Measurements from ENCODE around the gene ALG14. TPM values are rescaled to one million over a fixed set of nuclear protein-coding genes. Genes with fewer than 3 reads are reported as not detected.

Gene ALG14
- total RNA-seq, 6 donors from 2014 or later = 0.55 to 6.2 (median 0.98) TPM

GRCh38 chr1:95004013-95004412, 68.7 kb downstream of the ALG14 start:
- no peaks in the 10 kb centered on the region for H3K27me3 ChIP-seq
- no peak overlapping the region for H3K27ac ChIP-seq
- H3K4me1 ChIP-seq = peaks cover 5 to 12% (median 9%) of the 10 kb centered on the region in 4 donors
- no peak for TF ChIP-seq EP300 (IDR thresholded peaks at IDR 0.05)
- TF ChIP-seq, protein P1, sequence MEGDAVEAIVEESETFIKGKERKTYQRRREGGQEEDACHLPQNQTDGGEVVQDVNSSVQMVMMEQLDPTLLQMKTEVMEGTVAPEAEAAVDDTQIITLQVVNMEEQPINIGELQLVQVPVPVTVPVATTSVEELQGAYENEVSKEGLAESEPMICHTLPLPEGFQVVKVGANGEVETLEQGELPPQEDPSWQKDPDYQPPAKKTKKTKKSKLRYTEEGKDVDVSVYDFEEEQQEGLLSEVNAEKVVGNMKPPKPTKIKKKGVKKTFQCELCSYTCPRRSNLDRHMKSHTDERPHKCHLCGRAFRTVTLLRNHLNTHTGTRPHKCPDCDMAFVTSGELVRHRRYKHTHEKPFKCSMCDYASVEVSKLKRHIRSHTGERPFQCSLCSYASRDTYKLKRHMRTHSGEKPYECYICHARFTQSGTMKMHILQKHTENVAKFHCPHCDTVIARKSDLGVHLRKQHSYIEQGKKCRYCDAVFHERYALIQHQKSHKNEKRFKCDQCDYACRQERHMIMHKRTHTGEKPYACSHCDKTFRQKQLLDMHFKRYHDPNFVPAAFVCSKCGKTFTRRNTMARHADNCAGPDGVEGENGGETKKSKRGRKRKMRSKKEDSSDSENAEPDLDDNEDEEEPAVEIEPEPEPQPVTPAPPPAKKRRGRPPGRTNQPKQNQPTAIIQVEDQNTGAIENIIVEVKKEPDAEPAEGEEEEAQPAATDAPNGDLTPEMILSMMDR (IDR thresholded peaks at IDR 0.05) = no peak
- TF ChIP-seq POLR2AphosphoS5 (IDR thresholded peaks at IDR 0.05) = no peak
- TF ChIP-seq POLR2A (IDR thresholded peaks at IDR 0.05) = no peak
- 83 to 92% methylated on average over 7 of the region's 7 CpGs for WGBS, 2 donors
- no peak overlapping the region for H3K4me3 ChIP-seq
- H3K9me3 ChIP-seq = no peaks in the 10 kb centered on the region
- ATAC-seq (ENCODE audit: low FRiP score in 2 of 2) (no peak), DNase-seq (no peak)
- no peaks in the 10 kb centered on the region for H3K36me3 ChIP-seq

- Histone ChIP-seq H3K4me1 (peaks cover 5 to 12% (median 9%) of the 10 kb centered on the region in 4 donors), H3K9me3 (no peaks in the 10 kb centered on the region), H3K27ac (no peak overlapping the region), H3K27me3 (no peaks in the 10 kb centered on the region), H3K4me3 (no peak overlapping the region), H3K36me3 (no peaks in the 10 kb centered on the region)
- TF ChIP-seq POLR2AphosphoS5 (IDR thresholded peaks at IDR 0.05) (no peak), POLR2A (IDR thresholded peaks at IDR 0.05) (no peak), EP300 (IDR thresholded peaks at IDR 0.05) (no peak)
- TF ChIP-seq, protein P1 (IDR thresholded peaks at IDR 0.05) = no peak
- ATAC-seq (ENCODE audit: low FRiP score in 2 of 2) (no peak), DNase-seq (peak in 1 of 2 donors; percentile 42)
- WGBS, 2 donors = 63 to 79% methylated on average over 4 of the region's 4 CpGs
Observed at GRCh38 chr1:95003433-95003738, 69.4 kb downstream of the ALG14 start.

GRCh38 chr1:95002540-95003432, 70.0 kb downstream of the ALG14 start:
- no peaks in the 10 kb centered on the region for H3K36me3 ChIP-seq
- peaks cover 5 to 11% (median 9%) of the 10 kb centered on the region in 4 donors for H3K4me1 ChIP-seq
- H3K9me3 ChIP-seq = no peaks in the 10 kb centered on the region
- H3K27ac ChIP-seq = peak overlapping the region; percentile 2 to 55 (median 41)
- no peaks in the 10 kb centered on the region for H3K27me3 ChIP-seq
- ATAC-seq (ENCODE audit: low FRiP score in 2 of 2) = peak in 1 of 2 donors; percentile 69
- H3K4me3 ChIP-seq = no peak overlapping the region
- DNase-seq = no peak
- TF ChIP-seq, protein P1 (IDR thresholded peaks at IDR 0.05) = no peak
- TF ChIP-seq EP300 (IDR thresholded peaks at IDR 0.05) = no peak
- TF ChIP-seq POLR2AphosphoS5 (IDR thresholded peaks at IDR 0.05) = no peak
- no peak for TF ChIP-seq POLR2A (IDR thresholded peaks at IDR 0.05)
- WGBS, 2 donors = 39 to 45% methylated on average over 8 of the region's 8 CpGs

GRCh38 chr1:95002164-95002539, 70.6 kb downstream of the ALG14 start:
- peak overlapping the region; percentile 2 to 55 (median 41) for H3K27ac ChIP-seq
- 75% methylated on average over 5 of the region's 5 CpGs for WGBS, 2 donors
- peak; percentile 34 to 45 for ATAC-seq (ENCODE audit: low FRiP score in 2 of 2)

More at GRCh38 chr1:95002164-95002539, 70.6 kb downstream of the ALG14 start:
- TF ChIP-seq POLR2AphosphoS5 (IDR thresholded peaks at IDR 0.05) = no peak
- TF ChIP-seq POLR2A (IDR thresholded peaks at IDR 0.05) = no peak
- TF ChIP-seq EP300 (IDR thresholded peaks at IDR 0.05) = no peak
- TF ChIP-seq, protein P1 (IDR thresholded peaks at IDR 0.05) = no peak
- no peaks in the 10 kb centered on the region for H3K9me3 ChIP-seq
- no peaks in the 10 kb centered on the region for H3K36me3 ChIP-seq
- no peaks in the 10 kb centered on the region for H3K27me3 ChIP-seq
- H3K4me3 ChIP-seq = no peak overlapping the region
- H3K4me1 ChIP-seq = peaks cover 5 to 9% (median 7%) of the 10 kb centered on the region in 4 donors
- no peak for DNase-seq

Measured in upper lobe of left lung (tissue), 6 donors.